K562 (cell line): ENCODE results near the gene KCNQ5. TPM values are rescaled to one million over a fixed set of nuclear protein-coding genes. Genes with fewer than 3 reads are reported as not detected.

ENCODE experiments used
- ATAC-seq: fragments of 200-7000 bp; cut with Tn5 transposase; 3 replicates; pipeline ENCODE4 v1.9.1; 2020; ENCODE audit warnings: moderate library complexity
- BruUV-seq: library from RNA; stranded (reverse); fragments of 400-500 nt; replicated peaks from 2 replicates; lab custom pipeline; 2021; lab: Mats Ljungman, UMichigan
- CTCF ChIA-PET: fragments of 300-600 bp; formaldehyde crosslinking; extraction: SDS; loops from one replicate; lab custom pipeline; 2021; ENCODE audit warnings: low intra/inter-chr PET ratio; lab: Yijun Ruan, JAX
- POLR2A ChIA-PET: fragments of 300-600, 350-650 bp; sonication (Branson Sonifier 250); formaldehyde crosslinking; extraction: SDS; loops from one replicate; lab custom pipeline; 2021; ENCODE audit warnings: antibody characterized with exemption, inconsistent platforms; lab: Yijun Ruan, JAX
- DNase-seq, 4 experiments: peaks; one replicate each; pipeline versions ENCODE4 v3.0.0 to v3.0.0-alpha.2; 2011 to 2018; ENCODE audit warnings: low spot score in 3 of 4, mixed read lengths in 3 of 4; ENCODE audit errors: extremely low read depth in 1 of 4
- FAIRE-seq: peaks from 2 replicates; lab custom pipeline; 2011; peaks lifted over from hg19 to GRCh38; lab: Jason Lieb, UNC
- H2AFZ ChIP-seq: 2 replicates; pipeline ENCODE4 v1.6.0; 2011; ENCODE audit warnings: low read depth, low read length, control low read depth, inconsistent platforms
- H3K27ac ChIP-seq: fragments of 200-600 bp; 3 replicates; pipeline ENCODE4 v1.8.0; 2011; ENCODE audit warnings: low read depth, mild to moderate bottlenecking, control low read depth, inconsistent platforms, low read length, moderate library complexity, mixed read lengths; ENCODE audit errors: extremely low read depth
- H3K27me3 ChIP-seq, 2 experiments: fragments of 300-600 bp in 1 of 2; 2 replicates in 1 of 2; 3 replicates in 1 of 2; pipeline versions ENCODE4 v1.6.0 to v1.8.0; 2011; ENCODE audit warnings: inconsistent platforms in 2 of 2, low read length in 2 of 2, mild to moderate bottlenecking in 1 of 2, mixed read lengths in 1 of 2, moderate library complexity in 1 of 2; ENCODE audit not compliant: control insufficient read depth in 2 of 2, insufficient read depth in 2 of 2
- H3K36me3 ChIP-seq: fragments of 300-600 bp; 3 replicates; pipeline ENCODE4 v1.8.0; 2011; ENCODE audit warnings: mild to moderate bottlenecking, low read length, inconsistent platforms; ENCODE audit not compliant: control insufficient read depth, insufficient read depth
- H3K4me1 ChIP-seq, 2 experiments: fragments of 200-600 bp in 1 of 2; replicated peaks in 1 of 2; 2 replicates in 1 of 2; 3 replicates in 1 of 2; pipeline versions ENCODE4 v1.5.1 to v1.8.0; 2011; ENCODE audit warnings: inconsistent platforms in 2 of 2, low read length in 2 of 2, mild to moderate bottlenecking in 1 of 2, mixed read lengths in 1 of 2, moderate library complexity in 1 of 2; ENCODE audit not compliant: control insufficient read depth in 2 of 2, insufficient read depth in 2 of 2
- H3K4me2 ChIP-seq: 2 replicates; pipeline ENCODE4 v1.6.1; 2011; ENCODE audit warnings: low read length, control low read depth, inconsistent platforms, mixed read lengths; ENCODE audit not compliant: insufficient read depth
- H3K4me3 ChIP-seq: fragments of 200-600 bp; sonication (generic), shearing (Covaris generic); 2 replicates; pipeline ENCODE4 v1.5.1; 2016; ENCODE audit warnings: control low read depth, inconsistent platforms
- H3K79me2 ChIP-seq: fragments of 200-600 bp; 3 replicates; pipeline ENCODE4 v1.8.0; 2011; ENCODE audit warnings: low read length, inconsistent platforms; ENCODE audit not compliant: control insufficient read depth, insufficient read depth
- H3K9ac ChIP-seq, 2 experiments: 2 replicates each; pipeline versions ENCODE4 v1.6.0 to v1.6.1; 2011; ENCODE audit warnings: low read depth in 2 of 2, low read length in 2 of 2, control low read depth in 1 of 2, inconsistent platforms in 1 of 2, mild to moderate bottlenecking in 1 of 2, mixed read lengths in 1 of 2; ENCODE audit not compliant: insufficient read depth in 1 of 2
- H3K9me1 ChIP-seq: one replicate; pipeline ENCODE4 v1.6.0; 2011; ENCODE audit warnings: inconsistent platforms, mild to moderate bottlenecking, low read length, moderate library complexity; ENCODE audit not compliant: control insufficient read depth, insufficient read depth
- H3K9me3 ChIP-seq: replicated peaks from 2 replicates; pipeline ENCODE4 v1.5.1; 2011; ENCODE audit warnings: low read depth, low read length, inconsistent platforms; ENCODE audit not compliant: control insufficient read depth, insufficient read depth
- H4K20me1 ChIP-seq: replicated peaks from 2 replicates; pipeline ENCODE4 v1.6.1; 2011; ENCODE audit warnings: low read length, inconsistent platforms, mixed read lengths; ENCODE audit not compliant: control insufficient read depth, insufficient read depth
- CBFB ChIP-seq: sonication (generic); formaldehyde crosslinking; IDR thresholded peaks from 2 replicates; pipeline ENCODE4 v1.4.0; 2020; ENCODE audit warnings: mild to moderate bottlenecking, missing genetic modification reagents
- CREBBP ChIP-seq: IDR thresholded peaks from one replicate; pipeline ENCODE4 v1.6.1; 2012; ENCODE audit warnings: low read depth, mild to moderate bottlenecking, control low read depth, inconsistent platforms, low read length
- CSDE1 ChIP-seq, 2 experiments: fragments of 450-650 bp; IDR thresholded peaks; 2 replicates each; pipeline ENCODE4 v1.6.1; 2016; ENCODE audit warnings: mild to moderate bottlenecking in 1 of 2
- DPF2 ChIP-seq: fragments of 450-650 bp; IDR thresholded peaks from 2 replicates; pipeline ENCODE4 v1.6.1; 2016
- GABPB2 ChIP-seq: fragments of 250-450 bp; sonication (Bioruptor Pico); conservative IDR thresholded peaks from 2 replicates; pipeline ENCODE4 v1.5.1; 2021; ENCODE audit warnings: mild to moderate bottlenecking
- GTF2F1 ChIP-seq: IDR thresholded peaks from 2 replicates; pipeline ENCODE4 v1.6.1; 2011; ENCODE audit warnings: low read depth, low read length, improper control_type of control experiment
- HIVEP1 ChIP-seq: fragments of 250-450 bp; sonication (Bioruptor Pico); IDR thresholded peaks from 2 replicates; pipeline ENCODE4 v1.4.0; 2020; ENCODE audit warnings: mild to moderate bottlenecking
- MAFF ChIP-seq: IDR thresholded peaks from 2 replicates; pipeline ENCODE4 v1.6.1; 2012; ENCODE audit warnings: low read length, improper control_type of control experiment
- NFE2L1 ChIP-seq: fragments of 450-650 bp; IDR thresholded peaks from 2 replicates; pipeline ENCODE4 v1.6.1; 2016; ENCODE audit warnings: missing genetic modification characterization, low read depth, mild to moderate bottlenecking, missing compliant biosample characterization, moderate library complexity, borderline replicate concordance
- NR4A1 ChIP-seq, 2 experiments: fragments of 250-450 bp in 1 of 2; fragments of 450-650 bp in 1 of 2; sonication (Bioruptor Pico) in 1 of 2; IDR thresholded peaks; 2 replicates each; pipeline versions ENCODE4 v1.4.0 to v1.6.1; 2016 to 2020; ENCODE audit warnings: mild to moderate bottlenecking in 2 of 2, missing compliant biosample characterization in 1 of 2, missing genetic modification characterization in 1 of 2, moderate library complexity in 1 of 2
- PHF8 ChIP-seq: fragments of 200-600 bp; sonication (generic); IDR thresholded peaks from 2 replicates; pipeline ENCODE4 v1.6.1; 2012; ENCODE audit warnings: mixed run types, mild to moderate bottlenecking, inconsistent platforms, low read length, moderate library complexity, borderline replicate concordance
- PTRF ChIP-seq: fragments of 450-650 bp; IDR thresholded peaks from 2 replicates; pipeline ENCODE4 v1.6.1; 2016; ENCODE audit warnings: mild to moderate bottlenecking, missing genetic modification characterization, missing compliant biosample characterization
- SETDB1 ChIP-seq: IDR thresholded peaks from one replicate; pipeline ENCODE4 v1.6.1; 2012; ENCODE audit warnings: low read length, control low read depth, inconsistent platforms
- ZNF143 ChIP-seq: sonication (generic); formaldehyde crosslinking; IDR thresholded peaks from 2 replicates; pipeline ENCODE4 v1.9.0; 2022; ENCODE audit warnings: mild to moderate bottlenecking, missing genetic modification reagents
- WGBS: fragments of 100-300 bp; shearing (Covaris generic); methylation state at CpG from one replicate; pipeline ENCODE4 v1.1.6; 2016; ENCODE audit warnings: low coverage, mixed read lengths; ENCODE audit not compliant: insufficient coverage; ENCODE audit errors: missing lambda C conversion rate; 5-methylcytosine and 5-hydroxymethylcytosine counted together
- in situ Hi-C: fragments of 300-500 bp; cut with MboI; formaldehyde crosslinking; loops from 4 replicates; pipeline ENCODE4 v1.15.0; 2018; ENCODE audit warnings: inconsistent platforms, mixed read lengths
- intact Hi-C: fragments of 100-400 bp; cut with micrococcal nuclease; formaldehyde crosslinking; loops from 2 replicates; pipeline ENCODE4 v1.14.2; 2022
- polyA plus RNA-seq, 8 experiments: library from polyadenylated mRNA; depleted of rRNA in 4 of 8; stranded (reverse) in 5 of 8; unstranded in 3 of 8; fragments of >200 nt; fragmentation: Nextera tagmentation in 2 of 8; fragmentation: Illumina TruSeq in 1 of 8; extraction: Ambion mirVana in 2 of 8; extraction: Trizol in 1 of 8; gene quantifications; 2 replicates each; pipeline versions ENCODE4 v1.2.1 to v1.2.3, GENCODE V29; 2011 to 2014; ENCODE audit warnings: inconsistent platforms in 1 of 8, missing spikeins in 1 of 8
- total RNA-seq, 7 experiments: library from RNA; depleted of rRNA in 6 of 7; stranded (reverse); fragments of >200 nt in 6 of 7; fragmentation: Illumina TruSeq in 2 of 7; extraction: Trizol in 2 of 7; gene quantifications; 2 replicates each; pipeline versions ENCODE4 v1.2.1 to v1.2.3, GENCODE V29; 2011 to 2021; ENCODE audit warnings: low replicate concordance in 1 of 7
- TF ChIP-seq, protein P1 (sequence below): fragments of 450-650 bp; formaldehyde crosslinking; conservative IDR thresholded peaks from 2 replicates; pipeline ENCODE4 v1.4.0; 2022; ENCODE audit warnings: mild to moderate bottlenecking, missing genetic modification characterization
- TF ChIP-seq, protein P2 (sequence below): fragments of 250-450 bp; sonication (Bioruptor Pico); IDR thresholded peaks from 2 replicates; pipeline ENCODE4 v1.9.0; 2021; ENCODE audit warnings: mild to moderate bottlenecking
- TF ChIP-seq, protein P3 (sequence below): fragments of 450-650 bp; IDR thresholded peaks from 2 replicates; pipeline ENCODE4 v1.6.1; 2014; ENCODE audit warnings: low read depth, mild to moderate bottlenecking, moderate library complexity, borderline replicate concordance
- TF ChIP-seq, protein P4 (sequence below): IDR thresholded peaks from 2 replicates; pipeline ENCODE4 v1.6.1; 2016; ENCODE audit warnings: missing genetic modification characterization, missing compliant biosample characterization

KCNQ5 gene
- total and polyA plus RNA-seq, 9 of the 15 experiments (the other 6 are each of a cell fraction or from before 2014, with no cell fraction given), result 0.31 to 5.9 (median 2.6) TPM

DNA sequence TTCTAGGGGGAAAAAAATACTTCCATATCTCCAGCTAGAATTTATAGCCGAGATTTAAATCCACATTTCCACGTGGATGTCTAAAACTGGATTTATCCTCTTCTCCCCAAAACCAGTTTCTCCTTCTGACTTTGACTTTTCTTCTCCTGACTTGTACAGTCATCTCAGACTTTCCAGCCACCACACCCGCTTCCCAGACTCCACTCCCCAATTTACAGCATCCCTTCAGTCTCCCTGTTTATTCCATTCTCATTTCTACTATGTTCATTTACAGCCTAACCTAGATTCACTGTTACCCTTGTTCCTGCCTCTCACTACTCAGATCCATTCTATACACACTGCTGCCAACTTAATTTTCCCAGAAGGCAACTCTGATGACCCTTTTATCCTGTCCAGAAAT, 378.6 kb downstream of the KCNQ5 start:
- intact Hi-C loops, result no loop called here
- no peaks in the 10 kb centered on the region for H3K9me1 ChIP-seq
- no peaks in the 10 kb centered on the region for H3K79me2 ChIP-seq
- FAIRE-seq (no peak), DNase-seq (no peak), ATAC-seq (no peak)
- no peak overlapping the region for H2AFZ ChIP-seq
- no peak overlapping the region for H3K27ac ChIP-seq
- H3K27me3 ChIP-seq, result no peaks in the 10 kb centered on the region
- ChIA-PET POLR2A (no interaction called here), CTCF (no interaction called here)
- H3K9ac ChIP-seq, result no peak overlapping the region
- H3K4me1 ChIP-seq, result no peaks in the 10 kb centered on the region
- H3K9me3 ChIP-seq, result no peaks in the 10 kb centered on the region
- 7% methylated on average over 3 of the region's 3 CpGs for WGBS
- in situ Hi-C loops, result no loop called here
- no peaks in the 10 kb centered on the region for H3K36me3 ChIP-seq
- H3K4me3 ChIP-seq, result no peak overlapping the region
- no peak overlapping the region for H3K4me2 ChIP-seq
- TF ChIP-seq, protein P1, sequence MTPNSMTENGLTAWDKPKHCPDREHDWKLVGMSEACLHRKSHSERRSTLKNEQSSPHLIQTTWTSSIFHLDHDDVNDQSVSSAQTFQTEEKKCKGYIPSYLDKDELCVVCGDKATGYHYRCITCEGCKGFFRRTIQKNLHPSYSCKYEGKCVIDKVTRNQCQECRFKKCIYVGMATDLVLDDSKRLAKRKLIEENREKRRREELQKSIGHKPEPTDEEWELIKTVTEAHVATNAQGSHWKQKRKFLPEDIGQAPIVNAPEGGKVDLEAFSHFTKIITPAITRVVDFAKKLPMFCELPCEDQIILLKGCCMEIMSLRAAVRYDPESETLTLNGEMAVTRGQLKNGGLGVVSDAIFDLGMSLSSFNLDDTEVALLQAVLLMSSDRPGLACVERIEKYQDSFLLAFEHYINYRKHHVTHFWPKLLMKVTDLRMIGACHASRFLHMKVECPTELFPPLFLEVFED (CRISPR knock-in tag), result no peak
- TF ChIP-seq, protein P2, sequence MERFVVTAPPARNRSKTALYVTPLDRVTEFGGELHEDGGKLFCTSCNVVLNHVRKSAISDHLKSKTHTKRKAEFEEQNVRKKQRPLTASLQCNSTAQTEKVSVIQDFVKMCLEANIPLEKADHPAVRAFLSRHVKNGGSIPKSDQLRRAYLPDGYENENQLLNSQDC, result no peak
- TF ChIP-seq, protein P3, sequence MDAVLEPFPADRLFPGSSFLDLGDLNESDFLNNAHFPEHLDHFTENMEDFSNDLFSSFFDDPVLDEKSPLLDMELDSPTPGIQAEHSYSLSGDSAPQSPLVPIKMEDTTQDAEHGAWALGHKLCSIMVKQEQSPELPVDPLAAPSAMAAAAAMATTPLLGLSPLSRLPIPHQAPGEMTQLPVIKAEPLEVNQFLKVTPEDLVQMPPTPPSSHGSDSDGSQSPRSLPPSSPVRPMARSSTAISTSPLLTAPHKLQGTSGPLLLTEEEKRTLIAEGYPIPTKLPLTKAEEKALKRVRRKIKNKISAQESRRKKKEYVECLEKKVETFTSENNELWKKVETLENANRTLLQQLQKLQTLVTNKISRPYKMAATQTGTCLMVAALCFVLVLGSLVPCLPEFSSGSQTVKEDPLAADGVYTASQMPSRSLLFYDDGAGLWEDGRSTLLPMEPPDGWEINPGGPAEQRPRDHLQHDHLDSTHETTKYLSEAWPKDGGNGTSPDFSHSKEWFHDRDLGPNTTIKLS, result no peak
- TF ChIP-seq, protein P4, sequence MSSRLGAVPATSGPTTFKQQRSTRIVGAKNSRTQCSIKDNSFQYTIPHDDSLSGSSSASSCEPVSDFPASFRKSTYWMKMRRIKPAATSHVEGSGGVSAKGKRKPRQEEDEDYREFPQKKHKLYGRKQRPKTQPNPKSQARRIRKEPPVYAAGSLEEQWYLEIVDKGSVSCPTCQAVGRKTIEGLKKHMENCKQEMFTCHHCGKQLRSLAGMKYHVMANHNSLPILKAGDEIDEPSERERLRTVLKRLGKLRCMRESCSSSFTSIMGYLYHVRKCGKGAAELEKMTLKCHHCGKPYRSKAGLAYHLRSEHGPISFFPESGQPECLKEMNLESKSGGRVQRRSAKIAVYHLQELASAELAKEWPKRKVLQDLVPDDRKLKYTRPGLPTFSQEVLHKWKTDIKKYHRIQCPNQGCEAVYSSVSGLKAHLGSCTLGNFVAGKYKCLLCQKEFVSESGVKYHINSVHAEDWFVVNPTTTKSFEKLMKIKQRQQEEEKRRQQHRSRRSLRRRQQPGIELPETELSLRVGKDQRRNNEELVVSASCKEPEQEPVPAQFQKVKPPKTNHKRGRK (tag), result no peak
- no peak for TF ChIP-seq NFE2L1 (tag)
- no peak for TF ChIP-seq PTRF (tag)
- no peak for TF ChIP-seq NR4A1 (CRISPR knock-in tag; IDR thresholded peaks at IDR 0.05)
- TF ChIP-seq NR4A1 (tag; IDR thresholded peaks at IDR 0.05), result no peak
- TF ChIP-seq ZNF143 (CRISPR knock-in tag), result no peak
- TF ChIP-seq GTF2F1, result no peak
- no peak for TF ChIP-seq CSDE1 (IDR thresholded peaks at IDR 0.05)
- TF ChIP-seq SETDB1, result no peak
- no peak for TF ChIP-seq CREBBP
- no peak for TF ChIP-seq MAFF
- TF ChIP-seq PHF8, result no peak
- TF ChIP-seq DPF2, result no peak
- no peak for TF ChIP-seq HIVEP1 (CRISPR knock-in tag)
- TF ChIP-seq CBFB (CRISPR knock-in tag), result no peak
- TF ChIP-seq GABPB2 (CRISPR knock-in tag), result no peak
- no peaks in the 10 kb centered on the region for H4K20me1 ChIP-seq
- BruUV-seq, result no TSS peak
